VCaP (cell line): Measurements from ENCODE around the gene PARVA.

Experiments
- H3K27ac ChIP-seq: fragments of 450-650 bp; 2 replicates; pipeline ENCODE4 v1.5.1; 2017
- CTCF ChIP-seq: fragments of 450-650 bp; conservative IDR thresholded peaks from 2 replicates; pipeline ENCODE4 v1.5.1; 2017; ENCODE audit warnings: mild to moderate bottlenecking, moderate library complexity

The PARVA gene

GRCh38 chr11:12381875-12382274 is 4.5 kb downstream of the PARVA start:
- no peak overlapping the region for H3K27ac ChIP-seq
- TF ChIP-seq CTCF, result no peak

GRCh38 chr11:12382451-12382850 is 5.1 kb downstream of the PARVA start:
- no peak for TF ChIP-seq CTCF

GRCh38 chr11:12386309-12386708 is 8.9 kb downstream of the PARVA start:
- H3K27ac ChIP-seq, result peak overlapping the region; percentile 87
- no peak for TF ChIP-seq CTCF

More at GRCh38 chr11:12382451-12382850, 5.1 kb downstream of the PARVA start:
- no peak overlapping the region for H3K27ac ChIP-seq

- TF ChIP-seq CTCF, result no peak
- peak overlapping the region; percentile 87 for H3K27ac ChIP-seq
Measured at GRCh38 chr11:12386745-12387144, 9.4 kb downstream of the PARVA start.

GRCh38 chr11:12388173-12388572 is 10.8 kb downstream of the PARVA start:
- TF ChIP-seq CTCF, result no peak
- peak overlapping the region; percentile 87 for H3K27ac ChIP-seq

- no peak for TF ChIP-seq CTCF
Measured at GRCh38 chr11:12388939-12389670, 11.7 kb downstream of the PARVA start.

GRCh38 chr11:12389676-12390657 is 12.6 kb downstream of the PARVA start:
- H3K27ac ChIP-seq, result peak overlapping the region; percentile 87
- no peak for TF ChIP-seq CTCF

More at GRCh38 chr11:12388939-12389670, 11.7 kb downstream of the PARVA start:
- H3K27ac ChIP-seq, result peak overlapping the region; percentile 87
